Measurements from ENCODE around the gene LRP10. TPM values are rescaled to one million over a fixed set of nuclear protein-coding genes. Genes with fewer than 3 reads are reported as not detected.
A peak's percentile ranks its signal among the peaks of the same experiment; 100 is the strongest.
"Not testable (repeated sequence)": the region's sequence is repeated elsewhere in the genome, so short reads cannot be mapped to it uniquely, and the experiment has no call there.

The LRP10 gene
- total RNA-seq, 1 donor from 2014 or later: 59.9 TPM

GRCh38 chr14:22886500-22887259 is 15.1 kb downstream of the LRP10 start:
- DNase-seq (ENCODE audit: low read depth, low spot score): no peak

- DNase-seq (ENCODE audit: low read depth, low spot score): no peak
Measured at GRCh38 chr14:22887260-22887989, 15.9 kb downstream of the LRP10 start.

- no peak for DNase-seq (ENCODE audit: low read depth, low spot score)
Measured at GRCh38 chr14:22887990-22888378, 16.4 kb downstream of the LRP10 start.

GRCh38 chr14:22888662-22889061 is 17.1 kb downstream of the LRP10 start:
- DNase-seq (ENCODE audit: low read depth, low spot score): no peak

GRCh38 chr14:22890416-22890815 is 18.9 kb downstream of the LRP10 start:
- DNase-seq (ENCODE audit: low read depth, low spot score): no peak

GRCh38 chr14:22892488-22892887 is 20.9 kb downstream of the LRP10 start:
- no peak for DNase-seq (ENCODE audit: low read depth, low spot score)

GRCh38 chr14:22893706-22894105 is 22.2 kb downstream of the LRP10 start:
- no peak for DNase-seq (ENCODE audit: low read depth, low spot score)

GRCh38 chr14:22895402-22895801 is 23.9 kb downstream of the LRP10 start:
- no peak for DNase-seq (ENCODE audit: low read depth, low spot score)

GRCh38 chr14:22896356-22896755 is 24.8 kb downstream of the LRP10 start:
- no peak for DNase-seq (ENCODE audit: low read depth, low spot score)

- DNase-seq (ENCODE audit: low read depth, low spot score): no peak
Measured at GRCh38 chr14:22896760-22897159, 25.2 kb downstream of the LRP10 start.

- no peak for DNase-seq (ENCODE audit: low read depth, low spot score)
Measured at GRCh38 chr14:22897357-22897756, 25.8 kb downstream of the LRP10 start.

GRCh38 chr14:22898302-22899090 is 27.0 kb downstream of the LRP10 start:
- DNase-seq (ENCODE audit: low read depth, low spot score): no peak

- peak; percentile 37 for DNase-seq (ENCODE audit: low read depth, low spot score)
Measured at GRCh38 chr14:22900081-22900799, 28.7 kb downstream of the LRP10 start.

GRCh38 chr14:22901799-22902198 is 30.3 kb downstream of the LRP10 start:
- DNase-seq (ENCODE audit: low read depth, low spot score): no peak

- DNase-seq (ENCODE audit: low read depth, low spot score): no peak
Measured at GRCh38 chr14:22903742-22904087, 32.2 kb downstream of the LRP10 start.

- no peak for DNase-seq (ENCODE audit: low read depth, low spot score)
Measured at GRCh38 chr14:22905627-22906026, 34.1 kb downstream of the LRP10 start.

GRCh38 chr14:22906073-22906472 is 34.5 kb downstream of the LRP10 start:
- no peak for DNase-seq (ENCODE audit: low read depth, low spot score)

GRCh38 chr14:22907429-22907828 is 35.9 kb downstream of the LRP10 start:
- no peak for DNase-seq (ENCODE audit: low read depth, low spot score)

GRCh38 chr14:22908601-22909000 is 37.1 kb downstream of the LRP10 start:
- no peak for DNase-seq (ENCODE audit: low read depth, low spot score)

GRCh38 chr14:22910916-22911315 is 39.4 kb downstream of the LRP10 start:
- DNase-seq (ENCODE audit: low read depth, low spot score): no peak

- not testable (repeated sequence) for DNase-seq (ENCODE audit: low read depth, low spot score)
Measured at GRCh38 chr14:22914836-22915235, 43.3 kb downstream of the LRP10 start.
